ENCODE measurements around the gene UGT1A9. TPM values are rescaled to one million over a fixed set of nuclear protein-coding genes. Genes with fewer than 3 reads are reported as not detected.

Gene UGT1A9
- total and polyA plus RNA-seq, 12 donors: not detected

GRCh38 chr2:233789554-233789953 lies 117.9 kb downstream of the UGT1A9 start:
- 92% methylated on average over 7 of the region's 7 CpGs for WGBS, 2 donors
- no peak for DNase-seq
- Histone ChIP-seq H3K4me3 (no peak overlapping the region), H3K27me3 (peaks cover 0 to 13% (median 0%) of the 10 kb centered on the region in 7 donors), H3K27ac (no peak overlapping the region), H3K36me3 (no peaks in the 10 kb centered on the region), H3K9me3 (peaks cover 0 to 3% (median 0%) of the 10 kb centered on the region in 11 donors), H3K4me1 (no peaks in the 10 kb centered on the region)
- intact Hi-C loops (cut with DNase I): no loop called here
- no peak for ATAC-seq
- TF ChIP-seq, protein P1, sequence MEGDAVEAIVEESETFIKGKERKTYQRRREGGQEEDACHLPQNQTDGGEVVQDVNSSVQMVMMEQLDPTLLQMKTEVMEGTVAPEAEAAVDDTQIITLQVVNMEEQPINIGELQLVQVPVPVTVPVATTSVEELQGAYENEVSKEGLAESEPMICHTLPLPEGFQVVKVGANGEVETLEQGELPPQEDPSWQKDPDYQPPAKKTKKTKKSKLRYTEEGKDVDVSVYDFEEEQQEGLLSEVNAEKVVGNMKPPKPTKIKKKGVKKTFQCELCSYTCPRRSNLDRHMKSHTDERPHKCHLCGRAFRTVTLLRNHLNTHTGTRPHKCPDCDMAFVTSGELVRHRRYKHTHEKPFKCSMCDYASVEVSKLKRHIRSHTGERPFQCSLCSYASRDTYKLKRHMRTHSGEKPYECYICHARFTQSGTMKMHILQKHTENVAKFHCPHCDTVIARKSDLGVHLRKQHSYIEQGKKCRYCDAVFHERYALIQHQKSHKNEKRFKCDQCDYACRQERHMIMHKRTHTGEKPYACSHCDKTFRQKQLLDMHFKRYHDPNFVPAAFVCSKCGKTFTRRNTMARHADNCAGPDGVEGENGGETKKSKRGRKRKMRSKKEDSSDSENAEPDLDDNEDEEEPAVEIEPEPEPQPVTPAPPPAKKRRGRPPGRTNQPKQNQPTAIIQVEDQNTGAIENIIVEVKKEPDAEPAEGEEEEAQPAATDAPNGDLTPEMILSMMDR (IDR thresholded peaks at IDR 0.05): no peak

DNA sequence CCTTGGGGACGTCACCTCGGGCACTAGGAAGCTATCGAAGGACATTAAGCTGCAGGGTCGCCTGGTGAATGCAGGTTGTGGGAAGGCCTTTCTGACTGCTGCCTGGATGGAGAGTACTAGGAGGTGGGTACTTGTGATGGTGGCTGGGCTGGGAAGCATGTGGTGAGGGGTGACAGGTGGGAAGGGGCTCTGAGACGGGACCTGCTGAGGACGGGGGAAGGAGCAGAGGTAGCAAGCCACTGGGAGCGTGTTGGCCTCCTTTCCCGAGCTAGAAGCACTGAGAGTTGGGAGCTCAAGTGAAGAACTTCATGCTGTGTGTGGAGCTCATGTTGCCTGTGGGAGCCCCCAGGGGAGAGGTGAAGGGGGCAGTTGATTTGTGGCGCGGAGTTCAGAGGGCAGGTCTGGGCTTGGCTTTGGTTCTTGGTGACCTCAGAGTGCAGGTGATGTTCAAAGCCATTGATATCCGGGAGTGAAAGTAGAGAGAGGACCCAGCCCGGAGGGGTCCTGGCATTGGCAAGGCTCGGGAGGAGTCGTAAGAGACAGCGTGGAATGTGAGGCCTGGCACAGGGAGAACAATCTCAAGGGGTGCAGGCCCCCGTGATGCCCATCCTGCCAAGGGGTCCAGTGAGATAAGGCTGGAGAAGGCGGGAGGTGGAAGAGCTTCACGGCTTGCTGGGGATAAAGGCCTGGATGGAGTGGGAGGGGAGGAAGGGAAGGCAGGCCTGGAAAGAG lies 119.6 kb downstream of the UGT1A9 start:
- 80 to 82% methylated on average over 18 of the region's 18 CpGs for WGBS, 2 donors
- Histone ChIP-seq H3K4me1 (no peaks in the 10 kb centered on the region), H3K36me3 (no peaks in the 10 kb centered on the region), H3K27ac (no peak overlapping the region), H3K9me3 (peaks cover 0 to 3% (median 0%) of the 10 kb centered on the region in 11 donors), H3K27me3 (peaks cover 0 to 7% (median 0%) of the 10 kb centered on the region in 7 donors), H3K4me3 (no peak overlapping the region)
- DNase-seq: no peak
- intact Hi-C loops (cut with DNase I): no loop called here
- ATAC-seq: no peak
- TF ChIP-seq, protein P1 (IDR thresholded peaks at IDR 0.05): no peak

- ATAC-seq (no peak), DNase-seq (no peak)
- no peaks in the 10 kb centered on the region for H3K4me1 ChIP-seq
- H3K27ac ChIP-seq: no peak overlapping the region
- peaks cover 0 to 7% (median 0%) of the 10 kb centered on the region in 7 donors for H3K27me3 ChIP-seq
- peaks cover 0 to 3% (median 0%) of the 10 kb centered on the region in 11 donors for H3K9me3 ChIP-seq
- no peaks in the 10 kb centered on the region for H3K36me3 ChIP-seq
- TF ChIP-seq, protein P1 (IDR thresholded peaks at IDR 0.05): no peak
- intact Hi-C loops (cut with DNase I): no loop called here
- no peak overlapping the region for H3K4me3 ChIP-seq
- WGBS, 2 donors: 82 to 86% methylated on average over 9 of the region's 9 CpGs
Observed at GRCh38 chr2:233791883-233792329, 120.2 kb downstream of the UGT1A9 start.

DNA sequence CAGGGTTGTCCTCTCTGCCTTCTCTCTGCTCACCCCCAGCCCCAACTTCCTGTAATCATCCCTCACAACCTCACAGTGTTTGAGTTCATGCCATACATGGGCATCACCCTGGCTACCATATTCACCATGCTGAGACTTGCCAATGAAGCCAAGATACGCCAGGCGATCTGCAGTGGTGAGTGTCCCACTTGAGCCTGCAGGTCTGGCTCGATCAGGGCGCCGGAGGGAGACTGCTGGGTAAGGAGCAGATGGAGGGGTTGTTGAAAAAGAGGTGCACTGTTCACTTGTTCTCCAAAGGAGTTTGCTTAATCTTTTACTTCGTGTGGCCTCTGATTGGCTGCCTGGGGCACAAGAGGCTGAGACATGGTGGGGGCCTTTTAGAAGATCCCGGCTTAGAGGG lies 121.0 kb downstream of the UGT1A9 start:
- intact Hi-C loops (cut with DNase I): no loop called here
- Histone ChIP-seq H3K9me3 (peaks cover 0 to 4% (median 0%) of the 10 kb centered on the region in 11 donors), H3K27me3 (peaks cover 0 to 7% (median 0%) of the 10 kb centered on the region in 7 donors), H3K27ac (no peak overlapping the region), H3K36me3 (no peaks in the 10 kb centered on the region), H3K4me3 (no peak overlapping the region), H3K4me1 (no peaks in the 10 kb centered on the region)
- no peak for ATAC-seq
- no peak for DNase-seq
- WGBS, 2 donors: 86 to 93% methylated on average over 7 of the region's 7 CpGs
- TF ChIP-seq, protein P1 (IDR thresholded peaks at IDR 0.05): no peak

Measured in heart right ventricle (tissue), 16 donors.